NB4 (cell line): ENCODE results near the gene CDKN3.
"Not testable (repeated sequence)": the region's sequence is repeated elsewhere in the genome, so short reads cannot be mapped to it uniquely, and the experiment has no call there.

Source experiments
- DNase-seq: peaks from one replicate; pipeline ENCODE4 v3.0.0; 2010; ENCODE audit warnings: low read depth
- H3K4me3 ChIP-seq: one replicate; pipeline ENCODE4 v1.5.1; 2011; ENCODE audit warnings: mild to moderate bottlenecking, low read depth, low read length, moderate library complexity
- CTCF ChIP-seq: IDR thresholded peaks from one replicate; pipeline ENCODE4 v1.5.1; 2012; ENCODE audit warnings: low read depth, low read length
- MYC ChIP-seq: IDR thresholded peaks from 2 replicates; pipeline ENCODE4 v1.6.1; 2011; ENCODE audit warnings: low read depth, low read length
- POLR2A ChIP-seq: IDR thresholded peaks from 2 replicates; pipeline ENCODE4 v1.6.1; 2011; ENCODE audit warnings: mild to moderate bottlenecking; ENCODE audit not compliant: insufficient read length; ENCODE audit errors: extremely low read depth
- TF ChIP-seq, protein P1 (sequence below): IDR thresholded peaks from 2 replicates; pipeline ENCODE4 v1.6.1; 2011; ENCODE audit warnings: low read depth, low read length

CDKN3 gene

DNA sequence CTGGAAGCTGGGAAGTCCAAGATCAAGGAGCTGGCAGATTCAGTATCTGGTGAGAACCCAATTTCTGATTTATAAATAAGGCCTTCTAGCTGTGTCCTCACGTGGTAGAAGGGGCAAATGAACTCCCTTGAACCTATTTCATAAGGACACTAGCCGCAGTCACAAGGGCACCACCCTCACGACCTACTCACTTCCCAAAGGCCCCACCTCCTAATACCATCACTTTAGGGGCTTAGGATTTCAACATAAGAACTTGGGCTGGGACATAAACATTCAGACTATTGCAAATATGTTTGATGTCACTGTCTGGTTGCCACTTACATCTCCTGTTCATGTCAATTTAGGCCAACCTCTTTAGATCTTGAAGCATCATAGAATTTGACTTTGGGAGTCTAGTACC is 55.2 kb downstream of the CDKN3 start:
- no peak for DNase-seq
- no peak overlapping the region for H3K4me3 ChIP-seq
- TF ChIP-seq POLR2A (no peak), CTCF (no peak), MYC (no peak)
- TF ChIP-seq, protein P1, sequence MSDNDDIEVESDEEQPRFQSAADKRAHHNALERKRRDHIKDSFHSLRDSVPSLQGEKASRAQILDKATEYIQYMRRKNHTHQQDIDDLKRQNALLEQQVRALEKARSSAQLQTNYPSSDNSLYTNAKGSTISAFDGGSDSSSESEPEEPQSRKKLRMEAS, result no peak

DNA sequence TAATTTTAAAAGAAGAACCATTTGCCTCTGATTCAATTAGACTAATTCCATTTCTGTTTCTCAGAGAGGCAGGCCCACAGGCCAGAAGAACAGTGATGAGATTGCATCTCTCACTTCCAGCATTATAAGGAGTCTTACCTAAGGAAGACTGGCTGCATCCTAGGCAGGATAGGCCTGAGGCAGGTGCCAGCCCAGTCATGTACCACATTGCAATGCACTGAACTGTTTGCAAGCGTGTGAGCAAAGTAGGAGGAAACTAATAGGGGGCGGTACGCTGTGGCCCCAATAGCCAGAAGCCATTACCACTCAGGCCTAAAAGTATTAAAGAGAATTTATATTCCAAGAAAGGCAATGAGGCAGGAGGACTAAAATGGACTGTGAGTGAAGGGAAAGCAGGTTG is 56.4 kb downstream of the CDKN3 start:
- no peak overlapping the region for H3K4me3 ChIP-seq
- TF ChIP-seq CTCF (no peak), POLR2A (no peak), MYC (no peak)
- TF ChIP-seq, protein P1, result no peak
- DNase-seq, result no peak

GRCh38 chr14:54453990-54454389 is 57.2 kb downstream of the CDKN3 start:
- not testable (repeated sequence) for H3K4me3 ChIP-seq, DNase-seq

GRCh38 chr14:54455363-54455762 is 58.6 kb downstream of the CDKN3 start:
- no peak overlapping the region for H3K4me3 ChIP-seq
- TF ChIP-seq, protein P1, result no peak
- TF ChIP-seq POLR2A, result no peak
- no peak for TF ChIP-seq CTCF
- TF ChIP-seq MYC, result no peak
- DNase-seq, result no peak

DNA sequence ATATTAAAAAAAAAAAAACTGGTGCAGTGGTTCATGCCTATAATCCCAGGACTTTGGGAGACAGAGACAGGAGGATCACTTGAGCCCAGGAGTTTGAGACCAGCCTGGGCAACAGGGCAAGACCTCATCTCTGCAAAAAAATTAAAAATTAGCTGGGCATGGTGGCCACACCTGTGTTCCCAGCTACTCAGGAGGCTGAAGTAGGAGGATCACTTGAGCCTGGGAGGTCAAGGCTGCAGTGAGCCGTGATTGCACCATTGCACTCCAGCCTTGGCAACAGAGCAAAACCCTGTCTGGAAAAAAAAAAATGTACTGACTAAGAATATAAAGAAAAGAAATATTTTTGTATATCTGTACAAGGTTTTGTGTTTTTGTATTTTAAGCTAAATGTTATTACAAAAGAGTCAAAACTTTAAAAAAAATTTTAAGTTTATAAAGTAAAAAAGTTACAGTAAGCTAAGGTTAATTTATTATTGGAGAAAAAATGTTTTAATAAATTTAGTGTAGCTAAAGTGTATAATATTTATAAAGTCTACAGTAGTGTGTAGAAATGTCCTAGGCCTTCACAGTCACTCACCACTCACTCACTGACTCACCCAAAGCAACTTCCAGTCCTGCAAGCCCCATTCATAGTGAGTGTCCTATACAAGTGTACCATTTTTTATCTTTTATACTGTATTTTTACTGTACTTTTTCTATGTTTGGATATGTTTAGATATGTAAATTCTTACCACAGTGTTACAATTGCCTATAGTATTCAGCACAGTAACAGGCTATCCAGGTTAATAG is 60.2 kb downstream of the CDKN3 start:
- not testable (repeated sequence) for DNase-seq, H3K4me3 ChIP-seq

DNA sequence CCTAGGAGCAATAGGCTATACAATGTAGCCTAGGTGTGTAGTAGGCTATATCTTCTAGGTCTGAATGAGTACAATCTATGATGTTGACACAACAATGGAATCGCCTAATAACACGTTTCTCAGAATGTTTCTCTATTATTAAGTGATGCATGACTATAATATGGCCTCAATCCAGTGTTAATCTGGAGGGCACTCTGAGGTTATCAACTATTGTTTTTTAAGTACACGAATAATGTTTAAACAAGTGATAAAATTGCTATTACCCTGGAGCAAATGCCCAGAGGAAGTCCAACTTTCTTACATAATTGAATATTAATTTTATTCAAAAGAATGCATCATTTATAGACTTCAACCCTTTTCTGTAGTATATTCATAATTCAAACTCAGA is 60.8 kb downstream of the CDKN3 start:
- no peak overlapping the region for H3K4me3 ChIP-seq
- TF ChIP-seq, protein P1, result no peak
- TF ChIP-seq MYC, result no peak
- no peak for TF ChIP-seq CTCF
- no peak for DNase-seq

- not testable (repeated sequence) for H3K4me3 ChIP-seq, DNase-seq
These were observed 61.7 kb downstream of the CDKN3 start for GRCh38 chr14:54458536-54458935.
